Measurements from ENCODE around the gene CLDN5. TPM values are rescaled to one million over a fixed set of nuclear protein-coding genes. Genes with fewer than 3 reads are reported as not detected.

The CLDN5 gene
- total and polyA plus RNA-seq, 2 of the 8 experiments (the other 6 are each of a cell fraction or from before 2014, with no cell fraction given) = 1.2 to 1.6 TPM

DNA sequence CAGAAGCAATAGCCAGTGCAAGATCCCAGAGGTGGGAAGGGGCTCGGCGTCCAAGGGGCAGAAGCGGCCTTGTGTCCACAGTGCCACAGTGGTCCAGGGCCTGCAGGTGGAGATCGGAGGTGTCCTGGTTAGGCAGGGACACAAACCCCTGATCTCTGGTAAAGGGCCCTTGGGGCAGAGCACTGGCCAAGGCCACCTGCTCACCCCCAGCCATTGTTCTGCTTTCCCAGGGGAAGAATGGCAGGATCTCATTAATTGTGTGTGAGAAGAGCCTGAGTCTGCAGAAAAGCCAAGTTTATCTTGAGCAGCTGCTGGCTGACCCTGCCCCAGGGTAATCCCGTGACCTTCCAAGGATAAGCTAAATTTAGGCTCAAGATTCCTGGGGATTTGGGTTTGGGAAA lies 3.1 kb upstream of the CLDN5 start:
- no peak overlapping the region for H3K4me3 ChIP-seq (ENCODE audit: extremely low read depth in 1 of 4, insufficient read depth in 2 of 4, low read depth in 3 of 4, low read length in 4 of 4)
- H3K4me1 ChIP-seq (replicated peaks in 1 of 4; ENCODE audit: control insufficient read depth in 3 of 4, insufficient read depth in 4 of 4, low read length in 3 of 4) = peaks cover 0 to 13% (median 10%) of the 10 kb centered on the region in 4 experiments; a peak in 6 of 7 replicates
- no peaks in the 10 kb centered on the region for H3K79me1 ChIP-seq (ENCODE audit: low read depth, low read length)
- H2BK12ac ChIP-seq (ENCODE audit: low read depth, low read length) = no peak overlapping the region
- no peak overlapping the region for H2BK15ac ChIP-seq (ENCODE audit: low read length)
- no peak overlapping the region for H4K5ac ChIP-seq (ENCODE audit: insufficient read length, low read depth, low read length)
- 93% methylated on average over 5 of the region's 5 CpGs; no CpG with 5 or more reads in 1 of the 2 experiments for WGBS, 2 experiments (ENCODE audit: extremely low coverage in 1 of 2, insufficient coverage in 1 of 2, insufficient read length in 1 of 2, insufficient replicate concordance in 2 of 2, low coverage in 1 of 2, low lambda C conversion rate in 2 of 2, missing lambda C conversion rate in 1 of 2)
- no peak overlapping the region for H2BK20ac ChIP-seq (ENCODE audit: low read length)
- H2BK5ac ChIP-seq (ENCODE audit: low read depth, low read length) = no peak overlapping the region
- H3K4ac ChIP-seq (replicated peaks; ENCODE audit: insufficient read length, low read depth, low read length) = no peak overlapping the region
- no peaks in the 10 kb centered on the region for H3K9me3 ChIP-seq (ENCODE audit: insufficient read depth in 2 of 2, low read depth in 1 of 2, low read length in 1 of 2)
- no peak overlapping the region for H3K56ac ChIP-seq (replicated peaks; ENCODE audit: insufficient read length, low read depth, low read length)
- peaks cover 0 to 12% of the 10 kb centered on the region in 2 experiments for H4K20me1 ChIP-seq (replicated peaks in 1 of 2; ENCODE audit: control insufficient read depth in 1 of 2, insufficient read depth in 2 of 2, low read length in 2 of 2)
- FAIRE-seq = no peak
- no peak overlapping the region for H3K18ac ChIP-seq (ENCODE audit: extremely low read depth, low read length)
- DNase-seq (ENCODE audit: low read depth in 1 of 2, low spot score in 2 of 2) = no peak
- no peak overlapping the region for H3K27ac ChIP-seq (ENCODE audit: low read depth, low read length)
- H3K23ac ChIP-seq (ENCODE audit: insufficient read length) = no peak overlapping the region
- H2BK120ac ChIP-seq (replicated peaks; ENCODE audit: low read depth, low read length) = no peak overlapping the region
- no peaks in the 10 kb centered on the region for H3K36me3 ChIP-seq (ENCODE audit: control insufficient read depth in 2 of 4, insufficient read depth in 4 of 4, low read length in 3 of 4)
- ChIA-PET CTCF (ENCODE audit: partially characterized antibody) (interaction anchor here (0.7 to 1.0 kb wide), 2 partner anchors 23 to 103 kb away, joined by 3 read pairs; no protein-coding TSS in a partner anchor), POLR2A (ENCODE audit: partially characterized antibody) (interaction anchor here (1.0 to 1.5 kb wide), 2 partner anchors 13 to 48 kb away, joined by 3 to 4 read pairs; partner anchors contain the start of genes CDC45 and UFD1)
- H2AFZ ChIP-seq (ENCODE audit: low read length) = no peak overlapping the region
- no peak overlapping the region for H3K4me2 ChIP-seq (ENCODE audit: insufficient read depth in 1 of 2, low read depth in 2 of 2, low read length in 2 of 2)
- H3K14ac ChIP-seq (ENCODE audit: insufficient read length) = no peak overlapping the region
- no peaks in the 10 kb centered on the region for H3K79me2 ChIP-seq (ENCODE audit: control insufficient read depth in 1 of 2, insufficient read depth in 2 of 2, low read length in 2 of 2)
- H2AK5ac ChIP-seq (ENCODE audit: low read depth, low read length) = no peak overlapping the region
- H4K8ac ChIP-seq (ENCODE audit: extremely low read depth, insufficient read depth, low read length) = no peak overlapping the region
- H3K27me3 ChIP-seq (replicated peaks in 1 of 4; ENCODE audit: control insufficient read depth in 3 of 4, extremely low read depth in 1 of 4, insufficient read depth in 3 of 4, low read length in 3 of 4) = peaks cover 0 to 38% (median 32%) of the 10 kb centered on the region in 4 experiments; a peak in 6 of 7 replicates
- H4K91ac ChIP-seq (replicated peaks; ENCODE audit: insufficient read length, low read length) = no peak overlapping the region
- peaks cover 16% of the 10 kb centered on the region; the same call in 1 of the 2 replicates for H3K23me2 ChIP-seq (ENCODE audit: low read depth, low read length)
- no peak overlapping the region for H3K9ac ChIP-seq (replicated peaks in 1 of 4; ENCODE audit: extremely low read depth in 1 of 4, low read depth in 3 of 4, low read length in 3 of 4)
- no peak for TF ChIP-seq ASH2L (IDR thresholded peaks at IDR 0.05; ENCODE audit: low read length)
- no peak for TF ChIP-seq TEAD4 (IDR thresholded peaks at IDR 0.05; ENCODE audit: low read depth, low read length)
- no peak for TF ChIP-seq NANOG (IDR thresholded peaks at IDR 0.05; ENCODE audit: insufficient read depth, low read depth, low read length, poor library complexity, severe bottlenecking)
- TF ChIP-seq HDAC2 (IDR thresholded peaks at IDR 0.05; ENCODE audit: borderline replicate concordance in 1 of 2, low read depth in 2 of 2, low read length in 2 of 2) = no peak
- no peak for TF ChIP-seq RXRA (IDR thresholded peaks at IDR 0.05; ENCODE audit: insufficient read depth, low read depth, low read length)
- no peak for TF ChIP-seq RFX5 (IDR thresholded peaks at IDR 0.05; ENCODE audit: borderline replicate concordance, low read depth, low read length)
- TF ChIP-seq RAD21 (IDR thresholded peaks at IDR 0.05 in 1 of 2, conservative IDR thresholded peaks at IDR 0.05 in 1 of 2; ENCODE audit: low read depth in 2 of 2, low read length in 2 of 2) = no peak
- TF ChIP-seq TAF1 (IDR thresholded peaks at IDR 0.05; ENCODE audit: low read depth, low read length) = no peak

Data from H1 (cell line).